ENCODE data around the gene GLB1L. TPM values are rescaled to one million over a fixed set of nuclear protein-coding genes. Genes with fewer than 3 reads are reported as not detected.

Gene GLB1L
- total RNA-seq, 1 donor from 2014 or later: 1.8 TPM

GRCh38 chr2:219228041-219228910 lies 17.0 kb downstream of the GLB1L start:
- Histone ChIP-seq H3K27ac (peak overlapping the region; percentile 93 to 97), H3K4me3 (peak overlapping the region; percentile 66 to 96), H3K9me3 (no peaks in the 10 kb centered on the region), H3K4me1 (peaks cover 4 to 23% of the 10 kb centered on the region in 2 donors), H3K27me3 (no peaks in the 10 kb centered on the region), H3K36me3 (peaks cover 32 to 44% of the 10 kb centered on the region in 2 donors)
- intact Hi-C loops (cut with DNase I): no loop called here
- no peak for DNase-seq (ENCODE audit: low spot score in 2 of 2)
- no peak for TF ChIP-seq CTCF (IDR thresholded peaks at IDR 0.05)

- H3K9me3 ChIP-seq: no peaks in the 10 kb centered on the region
- DNase-seq (ENCODE audit: low spot score in 2 of 2): no peak
- intact Hi-C loops (cut with DNase I): no loop called here
- H3K36me3 ChIP-seq: peaks cover 54 to 62% of the 10 kb centered on the region in 2 donors
- peaks cover 4 to 12% of the 10 kb centered on the region in 2 donors for H3K4me1 ChIP-seq
- no peak overlapping the region for H3K27ac ChIP-seq
- H3K4me3 ChIP-seq: no peak overlapping the region
- H3K27me3 ChIP-seq: no peaks in the 10 kb centered on the region
- TF ChIP-seq CTCF (IDR thresholded peaks at IDR 0.05): no peak
These were observed 19.9 kb downstream of the GLB1L start for GRCh38 chr2:219225350-219225749.

GRCh38 chr2:219223831-219224610 lies 21.2 kb downstream of the GLB1L start:
- H3K27ac ChIP-seq: no peak overlapping the region
- H3K36me3 ChIP-seq: peaks cover 61 to 68% of the 10 kb centered on the region in 2 donors
- H3K4me1 ChIP-seq: peaks cover 11 to 24% of the 10 kb centered on the region in 2 donors
- H3K9me3 ChIP-seq: no peaks in the 10 kb centered on the region
- TF ChIP-seq CTCF (IDR thresholded peaks at IDR 0.05): no peak
- intact Hi-C loops (cut with DNase I): no loop called here
- no peak overlapping the region for H3K4me3 ChIP-seq
- DNase-seq (ENCODE audit: low spot score in 2 of 2): no peak
- H3K27me3 ChIP-seq: no peaks in the 10 kb centered on the region

GRCh38 chr2:219221957-219222518 lies 23.2 kb downstream of the GLB1L start:
- no peaks in the 10 kb centered on the region for H3K27me3 ChIP-seq
- H3K9me3 ChIP-seq: no peaks in the 10 kb centered on the region
- TF ChIP-seq CTCF (IDR thresholded peaks at IDR 0.05): no peak
- intact Hi-C loops (cut with DNase I): no loop called here
- DNase-seq (ENCODE audit: low spot score in 2 of 2): no peak
- no peak overlapping the region for H3K4me3 ChIP-seq
- H3K27ac ChIP-seq: no peak overlapping the region
- peaks cover 12 to 23% of the 10 kb centered on the region in 2 donors for H3K4me1 ChIP-seq
- H3K36me3 ChIP-seq: peaks cover 61 to 68% of the 10 kb centered on the region in 2 donors

GRCh38 chr2:219220652-219221402 lies 24.4 kb downstream of the GLB1L start:
- no peak for TF ChIP-seq CTCF (IDR thresholded peaks at IDR 0.05)
- no peak overlapping the region for H3K27ac ChIP-seq
- H3K27me3 ChIP-seq: no peaks in the 10 kb centered on the region
- intact Hi-C loops (cut with DNase I): no loop called here
- no peak overlapping the region for H3K4me3 ChIP-seq
- peaks cover 12 to 31% of the 10 kb centered on the region in 2 donors for H3K4me1 ChIP-seq
- no peak for DNase-seq (ENCODE audit: low spot score in 2 of 2)
- peaks cover 63 to 64% of the 10 kb centered on the region in 2 donors for H3K36me3 ChIP-seq
- no peaks in the 10 kb centered on the region for H3K9me3 ChIP-seq
